NT2/D1 (cell line): ENCODE results near the gene FNDC3B.
"Not testable (repeated sequence)": the region's sequence is repeated elsewhere in the genome, so short reads cannot be mapped to it uniquely, and the experiment has no call there.

Experiments used
- DNase-seq: peaks from one replicate; pipeline ENCODE4 v3.0.0-alpha.2; 2011; ENCODE audit warnings: low read depth, low spot score
- H3K27me3 ChIP-seq: 2 replicates; pipeline ENCODE4 v1.6.0; 2011; ENCODE audit warnings: mild to moderate bottlenecking; ENCODE audit not compliant: insufficient read length, insufficient read depth
- H3K36me3 ChIP-seq: 2 replicates; pipeline ENCODE4 v1.6.1; 2011; ENCODE audit warnings: mild to moderate bottlenecking, low read length, mixed read lengths; ENCODE audit not compliant: insufficient read depth, insufficient read length
- H3K4me1 ChIP-seq: 2 replicates; pipeline ENCODE4 v1.5.1; 2011; ENCODE audit not compliant: insufficient read depth, insufficient read length
- H3K4me3 ChIP-seq: 2 replicates; pipeline ENCODE4 v1.5.1; 2011; ENCODE audit warnings: low read depth; ENCODE audit not compliant: insufficient read length
- H3K9ac ChIP-seq: 2 replicates; pipeline ENCODE4 v1.6.0; 2011; ENCODE audit warnings: low read depth; ENCODE audit not compliant: insufficient read length
- H3K9me3 ChIP-seq: 2 replicates; pipeline ENCODE4 v1.5.1; 2011; ENCODE audit warnings: mild to moderate bottlenecking, low read length; ENCODE audit not compliant: insufficient read depth
- SUZ12 ChIP-seq: IDR thresholded peaks from 2 replicates; pipeline ENCODE4 v1.6.1; 2011; ENCODE audit not compliant: insufficient read length, insufficient read depth; ENCODE audit errors: extremely low read depth
- YY1 ChIP-seq: IDR thresholded peaks from 2 replicates; pipeline ENCODE4 v1.6.1; 2011; ENCODE audit not compliant: insufficient read length, insufficient read depth
- ZNF274 ChIP-seq: IDR thresholded peaks from 2 replicates; pipeline ENCODE4 v1.6.1; 2011; ENCODE audit warnings: mild to moderate bottlenecking, low read depth, low read length

Gene FNDC3B

GRCh38 chr3:172087602-172088580 lies 48.5 kb downstream of the FNDC3B start:
- no peak overlapping the region for H3K9ac ChIP-seq
- H3K4me3 ChIP-seq = no peak overlapping the region
- peaks cover 8% of the 10 kb centered on the region for H3K36me3 ChIP-seq
- no peak for TF ChIP-seq YY1
- TF ChIP-seq ZNF274 = no peak
- TF ChIP-seq SUZ12 = no peak
- DNase-seq = no peak
- no peaks in the 10 kb centered on the region for H3K4me1 ChIP-seq
- H3K27me3 ChIP-seq = no peaks in the 10 kb centered on the region
- peaks cover 5% of the 10 kb centered on the region; the same call in 1 of the 2 replicates for H3K9me3 ChIP-seq

GRCh38 chr3:172089250-172089649 lies 49.9 kb downstream of the FNDC3B start:
- TF ChIP-seq ZNF274 (no peak), YY1 (no peak), SUZ12 (no peak)
- no peaks in the 10 kb centered on the region for H3K27me3 ChIP-seq
- no peaks in the 10 kb centered on the region for H3K4me1 ChIP-seq
- H3K9me3 ChIP-seq = no peaks in the 10 kb centered on the region
- no peak for DNase-seq
- H3K36me3 ChIP-seq = peaks cover 2% of the 10 kb centered on the region
- no peak overlapping the region for H3K9ac ChIP-seq
- H3K4me3 ChIP-seq = no peak overlapping the region

- no peak overlapping the region for H3K4me3 ChIP-seq
- no peaks in the 10 kb centered on the region for H3K9me3 ChIP-seq
- no peak for TF ChIP-seq SUZ12
- no peak for TF ChIP-seq ZNF274
- no peak for TF ChIP-seq YY1
- no peak overlapping the region for H3K9ac ChIP-seq
- H3K4me1 ChIP-seq = no peaks in the 10 kb centered on the region
- H3K36me3 ChIP-seq = peaks cover 2% of the 10 kb centered on the region
- H3K27me3 ChIP-seq = no peaks in the 10 kb centered on the region
- DNase-seq = no peak
Observed at GRCh38 chr3:172090035-172090434, 50.7 kb downstream of the FNDC3B start.

GRCh38 chr3:172092658-172093057 lies 53.3 kb downstream of the FNDC3B start:
- TF ChIP-seq SUZ12 (no peak), ZNF274 (no peak), YY1 (no peak)
- DNase-seq = no peak
- H3K4me1 ChIP-seq = no peaks in the 10 kb centered on the region
- no peak overlapping the region for H3K4me3 ChIP-seq
- no peaks in the 10 kb centered on the region for H3K27me3 ChIP-seq
- H3K36me3 ChIP-seq = peaks cover 2% of the 10 kb centered on the region
- H3K9ac ChIP-seq = no peak overlapping the region
- H3K9me3 ChIP-seq = no peaks in the 10 kb centered on the region

- not testable (repeated sequence) for H3K4me3 ChIP-seq, H3K9me3 ChIP-seq, H3K4me1 ChIP-seq, DNase-seq, H3K9ac ChIP-seq, H3K36me3 ChIP-seq, H3K27me3 ChIP-seq
Observed at GRCh38 chr3:172093581-172094443, 54.4 kb downstream of the FNDC3B start.

GRCh38 chr3:172094621-172095557 lies 55.5 kb downstream of the FNDC3B start:
- TF ChIP-seq YY1 (no peak), ZNF274 (no peak), SUZ12 (no peak)
- Histone ChIP-seq H3K9ac (no peak overlapping the region), H3K36me3 (no peaks in the 10 kb centered on the region), H3K9me3 (no peaks in the 10 kb centered on the region), H3K4me3 (no peak overlapping the region), H3K27me3 (no peaks in the 10 kb centered on the region), H3K4me1 (no peaks in the 10 kb centered on the region)
- no peak for DNase-seq
